IMR-90 (cell line): ENCODE results near the gene SOX4. TPM values are rescaled to one million over a fixed set of nuclear protein-coding genes. Genes with fewer than 3 reads are reported as not detected.

ENCODE experiments used
- ATAC-seq: fragments of 200-7000 bp; cut with Tn5 transposase; 2 replicates; pipeline ENCODE4 v1.9.1; 2020; ENCODE audit warnings: low read depth, mild to moderate bottlenecking, moderate library complexity
- BruUV-seq: library from RNA; stranded (reverse); fragments of 400-500 nt; replicated peaks from 2 replicates; lab custom pipeline; 2021; lab: Mats Ljungman, UMichigan
- CTCF ChIA-PET: fragments of 300-600 bp; formaldehyde crosslinking; extraction: SDS; loops from one replicate; lab custom pipeline; 2021; ENCODE audit warnings: antibody characterized with exemption; lab: Yijun Ruan, JAX
- POLR2A ChIA-PET: fragments of 300-600 bp; sonication (Branson Sonifier 250); formaldehyde crosslinking; loops from one replicate; lab custom pipeline; 2022; ENCODE audit warnings: antibody characterized with exemption; ENCODE audit not compliant: unreplicated experiment; lab: Charles Lee
- DNase-seq: peaks from one replicate; pipeline ENCODE4 v3.0.0; 2013
- H2AFZ ChIP-seq: replicated peaks from 2 replicates; pipeline ENCODE3; 2013; ENCODE audit warnings: low read length, mild to moderate bottlenecking; ENCODE audit not compliant: poor library complexity
- H2AK5ac ChIP-seq: 2 replicates; pipeline ENCODE4 v1.6.1; 2013; ENCODE audit warnings: low read depth, low read length, inconsistent platforms
- H2AK9ac ChIP-seq: replicated peaks from 2 replicates; pipeline ENCODE3; 2013; ENCODE audit warnings: mild to moderate bottlenecking, low read depth, low read length, moderate library complexity; ENCODE audit not compliant: poor library complexity
- H2BK120ac ChIP-seq: 2 replicates; pipeline ENCODE4 v1.6.1; 2013; ENCODE audit warnings: low read depth, low read length, inconsistent platforms
- H2BK15ac ChIP-seq: 3 replicates; pipeline ENCODE4 v1.6.1; 2013; ENCODE audit warnings: low read depth, low read length, inconsistent platforms
- H2BK20ac ChIP-seq: 2 replicates; pipeline ENCODE4 v1.6.1; 2013; ENCODE audit warnings: low read depth, mild to moderate bottlenecking, inconsistent platforms, low read length, moderate library complexity
- H2BK5ac ChIP-seq: 2 replicates; pipeline ENCODE4 v1.6.1; 2013; ENCODE audit warnings: mild to moderate bottlenecking, low read depth, low read length, inconsistent platforms; ENCODE audit not compliant: poor library complexity, severe bottlenecking
- H3K14ac ChIP-seq: replicated peaks from 2 replicates; pipeline ENCODE4 v1.6.1; 2013; ENCODE audit warnings: low read depth, low read length, inconsistent platforms
- H3K18ac ChIP-seq: 2 replicates; pipeline ENCODE4 v1.6.1; 2013; ENCODE audit warnings: low read depth, low read length, control low read depth
- H3K23ac ChIP-seq: 2 replicates; pipeline ENCODE4 v1.6.1; 2013; ENCODE audit warnings: low read depth, low read length, inconsistent platforms
- H3K27ac ChIP-seq: 2 replicates; pipeline ENCODE4 v1.5.1; 2013; ENCODE audit warnings: mild to moderate bottlenecking, control low read depth, low read length; ENCODE audit not compliant: insufficient read depth
- H3K27me3 ChIP-seq: 2 replicates; pipeline ENCODE4 v1.6.1; 2013; ENCODE audit warnings: low read length; ENCODE audit not compliant: control insufficient read depth, insufficient read depth
- H3K36me3 ChIP-seq: 2 replicates; pipeline ENCODE4 v1.6.1; 2013; ENCODE audit warnings: low read length, mixed read lengths; ENCODE audit not compliant: control insufficient read depth, insufficient read depth
- H3K4ac ChIP-seq: 2 replicates; pipeline ENCODE4 v1.6.1; 2013; ENCODE audit warnings: low read depth, low read length, inconsistent platforms
- H3K4me1 ChIP-seq: 2 replicates; pipeline ENCODE4 v1.6.1; 2013; ENCODE audit warnings: low read length, mixed read lengths; ENCODE audit not compliant: control insufficient read depth, insufficient read depth
- H3K4me2 ChIP-seq: 2 replicates; pipeline ENCODE4 v1.6.1; 2013; ENCODE audit warnings: low read depth, mild to moderate bottlenecking, control low read depth, low read length, moderate library complexity
- H3K4me3 ChIP-seq: 2 replicates; pipeline ENCODE4 v1.5.1; 2013; ENCODE audit warnings: low read depth, mild to moderate bottlenecking, control low read depth, low read length, moderate library complexity; ENCODE audit not compliant: insufficient read depth
- H3K56ac ChIP-seq: 2 replicates; pipeline ENCODE4 v1.6.1; 2013; ENCODE audit warnings: low read length, inconsistent platforms; ENCODE audit not compliant: insufficient read depth; ENCODE audit errors: extremely low read depth
- H3K79me1 ChIP-seq, 2 experiments: 2 replicates each; pipeline ENCODE4 v1.6.1; 2013; ENCODE audit warnings: low read length in 2 of 2, inconsistent platforms in 1 of 2, low read depth in 1 of 2
- H3K9ac ChIP-seq: 2 replicates; pipeline ENCODE4 v1.6.1; 2013; ENCODE audit warnings: low read depth, low read length, control low read depth
- H3K9me1 ChIP-seq: 2 replicates; pipeline ENCODE4 v1.6.1; 2013; ENCODE audit warnings: low read length, inconsistent platforms; ENCODE audit not compliant: insufficient read depth
- H3K9me3 ChIP-seq: 2 replicates; pipeline ENCODE4 v1.6.1; 2013; ENCODE audit warnings: low read length; ENCODE audit not compliant: control insufficient read depth, insufficient read depth
- H4K20me1 ChIP-seq: 2 replicates; pipeline ENCODE4 v1.6.1; 2013; ENCODE audit warnings: low read length, inconsistent platforms; ENCODE audit not compliant: insufficient read depth
- H4K5ac ChIP-seq: 2 replicates; pipeline ENCODE4 v1.6.1; 2013; ENCODE audit warnings: mild to moderate bottlenecking, low read depth, low read length, control low read depth
- H4K8ac ChIP-seq, 2 experiments: 2 replicates each; pipeline ENCODE4 v1.6.1; 2013; ENCODE audit warnings: low read depth in 2 of 2, low read length in 2 of 2, control low read depth in 1 of 2, inconsistent platforms in 1 of 2
- H4K91ac ChIP-seq: 2 replicates; pipeline ENCODE4 v1.6.1; 2013; ENCODE audit warnings: low read depth, low read length, inconsistent platforms; ENCODE audit not compliant: insufficient read depth
- BHLHE40 ChIP-seq: fragments of 150-350 bp; IDR thresholded peaks from 2 replicates; pipeline ENCODE4 v1.6.1; 2016; ENCODE audit warnings: mild to moderate bottlenecking, low read depth, low read length
- CEBPB ChIP-seq: IDR thresholded peaks from 2 replicates; pipeline ENCODE4 v1.6.1; 2012; ENCODE audit warnings: low read depth, low read length, improper control_type of control experiment
- FOS ChIP-seq: fragments of 150-350 bp; IDR thresholded peaks from 2 replicates; pipeline ENCODE4 v1.6.1; 2016; ENCODE audit warnings: low read depth, low read length
- MAFK ChIP-seq: IDR thresholded peaks from 2 replicates; pipeline ENCODE4 v1.6.1; 2012; ENCODE audit warnings: low read depth, low read length, improper control_type of control experiment
- MAZ ChIP-seq: IDR thresholded peaks from 2 replicates; pipeline ENCODE4 v1.6.1; 2012; ENCODE audit warnings: low read depth, mild to moderate bottlenecking, low read length, improper control_type of control experiment, moderate library complexity, borderline replicate concordance
- MXI1 ChIP-seq: IDR thresholded peaks from 2 replicates; pipeline ENCODE4 v1.6.1; 2012; ENCODE audit warnings: low read depth, mild to moderate bottlenecking, low read length, moderate library complexity, borderline replicate concordance
- NFE2L2 ChIP-seq: fragments of 150-350 bp; IDR thresholded peaks from 2 replicates; pipeline ENCODE4 v1.6.1; 2016; ENCODE audit warnings: low read depth, mild to moderate bottlenecking, low read length
- POLR2A ChIP-seq: IDR thresholded peaks from 2 replicates; pipeline ENCODE4 v1.6.1; 2012; ENCODE audit warnings: mild to moderate bottlenecking, low read depth, low read length
- SMC3 ChIP-seq: fragments of 150-350 bp; IDR thresholded peaks from 2 replicates; pipeline ENCODE4 v1.6.1; 2016; ENCODE audit warnings: low read depth, mild to moderate bottlenecking, antibody characterized with exemption, low read length, moderate library complexity
- WGBS, 2 experiments: methylation state at CpG; one replicate each; pipeline versions ENCODE4 v1.1.5 to v1.1.7; 2013; ENCODE audit warnings: missing lambda C conversion rate in 2 of 2; ENCODE audit not compliant: insufficient read length in 1 of 2; ENCODE audit errors: extremely low coverage in 2 of 2; 5-methylcytosine and 5-hydroxymethylcytosine counted together
- dilution Hi-C: fragments of 300-500 bp; cut with HindIII; formaldehyde crosslinking; loops from one replicate; pipeline ENCODE4 v1.14.3; 2018; ENCODE audit warnings: low sequenced_read_pairs; ENCODE audit not compliant: unreplicated experiment
- in situ Hi-C: fragments of 300-500 bp; cut with MboI; formaldehyde crosslinking; loops from 3 replicates; pipeline ENCODE4 v1.14.3; 2019; ENCODE audit warnings: low sequenced_read_pairs, inconsistent platforms, mixed read lengths
- intact Hi-C: fragments of 100-400 bp; cut with micrococcal nuclease; formaldehyde crosslinking; loops from 2 replicates; pipeline ENCODE4 v1.10.0; 2022
- polyA plus RNA-seq, 3 experiments: library from polyadenylated mRNA; depleted of rRNA; stranded (reverse); fragments of >200 nt; gene quantifications; 2 replicates each; pipeline ENCODE4 v1.2.3, GENCODE V29; 2012; ENCODE audit warnings: low replicate concordance in 1 of 3
- total RNA-seq: library from RNA; depleted of rRNA; stranded (reverse); fragments of >200 nt; gene quantifications from 2 replicates; pipeline ENCODE4 v1.2.3, GENCODE V29; 2012
- TF ChIP-seq, protein P1 (sequence below): fragments of 150-350 bp; IDR thresholded peaks from 2 replicates; pipeline ENCODE4 v1.6.1; 2017; ENCODE audit warnings: mild to moderate bottlenecking, antibody characterized with exemption, low read length, low read depth
- TF ChIP-seq, protein P2 (sequence below): fragments of 150-350 bp; IDR thresholded peaks from 2 replicates; pipeline ENCODE4 v1.6.1; 2016; ENCODE audit warnings: low read depth, mild to moderate bottlenecking, low read length, moderate library complexity, borderline replicate concordance

SOX4 gene
- total and polyA plus RNA-seq, 2 of the 4 experiments (the other 2 are of a cell fraction) = 4.7 to 4.8 TPM

DNA sequence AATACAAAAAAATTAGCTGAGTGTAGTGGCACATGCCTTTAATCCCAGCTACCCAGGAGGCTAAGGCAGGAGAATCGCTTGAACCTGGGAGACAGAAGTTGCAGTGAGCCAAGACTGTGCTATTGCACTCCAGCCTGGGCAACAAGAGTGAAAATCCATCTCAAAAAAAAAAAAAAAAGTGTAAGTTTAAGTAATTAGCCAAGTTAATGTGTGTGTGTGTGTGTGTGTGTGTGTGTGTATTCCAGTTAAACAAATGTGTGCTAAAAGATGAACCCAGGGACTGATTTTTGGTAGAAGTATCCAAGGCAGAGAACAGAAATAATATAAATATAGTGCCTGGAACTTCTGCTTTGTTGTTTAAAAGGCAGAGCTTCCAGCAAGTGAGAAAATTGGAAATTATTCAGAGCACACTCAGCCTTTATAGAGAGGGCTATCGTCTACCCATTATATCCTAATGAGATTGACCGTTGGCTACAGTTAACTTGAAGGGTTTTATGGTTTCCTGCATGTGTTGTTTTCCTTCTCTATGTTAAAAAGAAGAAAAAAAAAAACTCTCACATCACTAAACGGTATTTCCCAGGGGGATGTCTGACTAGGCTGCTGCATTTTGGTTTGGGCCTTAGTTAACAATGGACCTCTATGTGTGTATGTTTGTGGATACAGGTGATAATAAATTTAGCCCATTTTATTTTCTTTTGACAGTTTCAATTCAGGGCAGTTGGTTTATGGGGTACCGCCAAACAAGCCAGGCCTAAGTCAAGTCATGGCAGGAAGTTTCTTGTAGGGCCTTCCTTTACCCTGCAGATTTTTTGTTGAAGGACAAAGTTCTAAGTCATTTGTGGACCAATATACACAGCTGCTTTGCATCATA, 9.8 kb downstream of the SOX4 start:
- TF ChIP-seq POLR2A (no peak), FOS (no peak), MAFK (no peak), SMC3 (no peak), MXI1 (no peak), MAZ (no peak), NFE2L2 (no peak), CEBPB (no peak), BHLHE40 (no peak)
- TF ChIP-seq, protein P1, sequence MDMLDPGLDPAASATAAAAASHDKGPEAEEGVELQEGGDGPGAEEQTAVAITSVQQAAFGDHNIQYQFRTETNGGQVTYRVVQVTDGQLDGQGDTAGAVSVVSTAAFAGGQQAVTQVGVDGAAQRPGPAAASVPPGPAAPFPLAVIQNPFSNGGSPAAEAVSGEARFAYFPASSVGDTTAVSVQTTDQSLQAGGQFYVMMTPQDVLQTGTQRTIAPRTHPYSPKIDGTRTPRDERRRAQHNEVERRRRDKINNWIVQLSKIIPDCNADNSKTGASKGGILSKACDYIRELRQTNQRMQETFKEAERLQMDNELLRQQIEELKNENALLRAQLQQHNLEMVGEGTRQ = no peak
- TF ChIP-seq, protein P2, sequence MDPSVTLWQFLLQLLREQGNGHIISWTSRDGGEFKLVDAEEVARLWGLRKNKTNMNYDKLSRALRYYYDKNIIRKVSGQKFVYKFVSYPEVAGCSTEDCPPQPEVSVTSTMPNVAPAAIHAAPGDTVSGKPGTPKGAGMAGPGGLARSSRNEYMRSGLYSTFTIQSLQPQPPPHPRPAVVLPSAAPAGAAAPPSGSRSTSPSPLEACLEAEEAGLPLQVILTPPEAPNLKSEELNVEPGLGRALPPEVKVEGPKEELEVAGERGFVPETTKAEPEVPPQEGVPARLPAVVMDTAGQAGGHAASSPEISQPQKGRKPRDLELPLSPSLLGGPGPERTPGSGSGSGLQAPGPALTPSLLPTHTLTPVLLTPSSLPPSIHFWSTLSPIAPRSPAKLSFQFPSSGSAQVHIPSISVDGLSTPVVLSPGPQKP = no peak
- H3K4me1 ChIP-seq = peaks cover 4% of the 10 kb centered on the region
- H3K4me2 ChIP-seq = no peak overlapping the region
- CTCF ChIA-PET = no interaction called here
- no peak overlapping the region for H2BK5ac ChIP-seq
- H3K79me1 ChIP-seq = peaks cover 9 to 11% of the 10 kb centered on the region in 2 experiments; a peak in 3 of 4 replicates
- no peak overlapping the region for H3K56ac ChIP-seq
- dilution Hi-C loops (no loop called here), in situ Hi-C loops (no loop called here), intact Hi-C loops (no loop called here)
- H2AK5ac ChIP-seq = no peak overlapping the region
- no peak overlapping the region for H2BK15ac ChIP-seq
- no peak overlapping the region for H3K4ac ChIP-seq
- WGBS, 2 experiments = no CpG with 5 or more reads among the region's 5 CpGs
- H4K8ac ChIP-seq = no peak overlapping the region
- H3K4me3 ChIP-seq = no peak overlapping the region
- no peak overlapping the region for H3K23ac ChIP-seq
- no peaks in the 10 kb centered on the region for H3K27me3 ChIP-seq
- POLR2A ChIA-PET = no interaction called here
- peaks cover 3% of the 10 kb centered on the region; the same call in 1 of the 2 replicates for H3K9me1 ChIP-seq
- BruUV-seq = no TSS peak
- no peak overlapping the region for H3K9ac ChIP-seq
- H2AK9ac ChIP-seq = no peak overlapping the region
- H3K18ac ChIP-seq = no peak overlapping the region
- no peak overlapping the region for H2BK20ac ChIP-seq
- no peak overlapping the region for H4K5ac ChIP-seq
- no peak overlapping the region for H4K91ac ChIP-seq
- no peak overlapping the region for H2AFZ ChIP-seq
- no peaks in the 10 kb centered on the region for H3K9me3 ChIP-seq
- H3K36me3 ChIP-seq = peaks cover 5% of the 10 kb centered on the region; the same call in 1 of the 2 replicates
- no peak overlapping the region for H3K27ac ChIP-seq
- H3K14ac ChIP-seq = no peak overlapping the region
- ATAC-seq (no peak), DNase-seq (no peak)
- H4K20me1 ChIP-seq = peaks cover 9% of the 10 kb centered on the region; the same call in 1 of the 2 replicates
- no peak overlapping the region for H2BK120ac ChIP-seq
